GM19035 (cell line): Measurements from ENCODE around the gene LETM1.

Experiments used
- ATAC-seq: cut with Tn5 transposase; IDR thresholded peaks from one replicate; pipeline ENCODE4 v1.9.1; 2021; ENCODE audit not compliant: unreplicated experiment

The LETM1 gene

DNA sequence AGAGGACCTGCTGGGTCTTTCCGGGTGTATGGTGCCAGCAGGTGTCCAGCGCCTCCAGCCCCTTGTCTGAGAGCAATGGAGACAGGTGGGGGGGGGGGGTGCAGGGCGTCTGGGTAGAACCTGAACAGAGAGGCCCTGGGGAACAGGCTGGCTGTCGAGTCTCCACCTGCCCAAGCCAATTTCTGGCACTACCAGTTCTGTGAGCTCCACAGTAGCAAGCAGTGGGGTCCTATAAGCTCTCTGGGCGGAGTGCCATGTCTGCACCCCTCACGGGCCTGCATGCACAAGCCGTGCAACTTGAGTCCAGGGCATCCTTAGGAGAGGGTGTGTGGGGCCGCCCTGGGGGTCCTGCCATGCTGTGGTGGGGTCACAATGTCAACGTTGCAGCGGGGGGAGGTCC, 72.9 kb downstream of the LETM1 start:
- ATAC-seq = no peak

DNA sequence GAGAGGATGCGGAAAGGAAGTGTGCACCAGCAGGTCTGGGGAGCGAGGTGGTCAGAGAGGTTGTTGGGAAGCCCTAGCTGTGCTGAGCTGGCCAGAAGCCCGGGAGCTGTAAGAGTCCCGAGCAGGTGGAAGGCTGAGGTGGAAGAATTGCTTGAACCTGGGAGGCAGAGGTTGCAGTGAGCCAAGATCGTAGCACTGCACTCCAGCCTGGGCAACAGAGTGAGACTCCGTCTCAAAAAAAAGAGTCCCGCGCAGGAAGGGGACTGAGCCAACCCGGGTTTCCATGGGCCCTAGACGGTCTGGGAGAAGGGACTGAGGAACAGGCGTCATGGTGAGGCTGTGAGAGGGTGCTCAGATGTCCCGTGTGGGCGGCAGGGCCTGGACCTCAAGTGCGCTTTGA, 75.5 kb downstream of the LETM1 start:
- ATAC-seq = no peak

DNA sequence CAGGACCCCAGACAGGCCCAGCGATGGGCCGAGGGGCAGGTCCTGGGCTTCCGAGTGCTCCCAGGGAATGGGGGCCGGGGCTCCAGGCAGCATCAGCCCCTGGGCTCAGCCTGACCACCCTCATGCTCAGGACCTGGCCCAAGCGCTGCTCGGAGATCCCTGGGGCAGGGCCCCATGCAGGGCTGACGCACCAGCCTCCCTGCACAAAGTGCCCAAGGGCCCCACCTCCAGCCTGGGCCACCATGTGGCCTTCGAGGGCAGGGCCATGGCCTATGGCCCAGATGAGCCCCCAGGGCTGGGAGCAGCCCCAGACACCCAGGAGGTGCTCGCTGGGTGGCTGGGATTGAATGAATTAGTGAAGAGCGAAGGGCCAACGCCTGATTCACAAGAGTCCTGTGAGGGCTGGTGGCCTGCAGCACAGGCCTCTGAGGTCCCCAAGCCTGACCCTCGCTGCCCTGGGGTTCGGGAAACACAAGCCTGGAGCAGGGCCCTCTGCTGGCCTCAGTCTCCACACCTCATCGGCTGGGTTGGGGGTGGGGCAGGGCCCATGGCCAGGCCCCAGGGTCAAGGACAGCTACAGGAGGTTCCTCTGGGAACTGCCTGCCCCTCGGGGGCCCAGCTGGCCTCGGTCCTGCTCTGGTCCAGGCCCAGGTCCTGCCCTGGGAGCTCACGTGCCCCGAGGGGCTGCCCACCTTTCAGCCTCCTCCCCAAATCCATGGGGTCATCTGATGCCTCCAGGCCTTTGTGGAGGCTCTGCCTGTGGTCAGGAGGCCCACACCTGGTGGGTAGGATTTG, 76.2 kb downstream of the LETM1 start:
- no peak for ATAC-seq

DNA sequence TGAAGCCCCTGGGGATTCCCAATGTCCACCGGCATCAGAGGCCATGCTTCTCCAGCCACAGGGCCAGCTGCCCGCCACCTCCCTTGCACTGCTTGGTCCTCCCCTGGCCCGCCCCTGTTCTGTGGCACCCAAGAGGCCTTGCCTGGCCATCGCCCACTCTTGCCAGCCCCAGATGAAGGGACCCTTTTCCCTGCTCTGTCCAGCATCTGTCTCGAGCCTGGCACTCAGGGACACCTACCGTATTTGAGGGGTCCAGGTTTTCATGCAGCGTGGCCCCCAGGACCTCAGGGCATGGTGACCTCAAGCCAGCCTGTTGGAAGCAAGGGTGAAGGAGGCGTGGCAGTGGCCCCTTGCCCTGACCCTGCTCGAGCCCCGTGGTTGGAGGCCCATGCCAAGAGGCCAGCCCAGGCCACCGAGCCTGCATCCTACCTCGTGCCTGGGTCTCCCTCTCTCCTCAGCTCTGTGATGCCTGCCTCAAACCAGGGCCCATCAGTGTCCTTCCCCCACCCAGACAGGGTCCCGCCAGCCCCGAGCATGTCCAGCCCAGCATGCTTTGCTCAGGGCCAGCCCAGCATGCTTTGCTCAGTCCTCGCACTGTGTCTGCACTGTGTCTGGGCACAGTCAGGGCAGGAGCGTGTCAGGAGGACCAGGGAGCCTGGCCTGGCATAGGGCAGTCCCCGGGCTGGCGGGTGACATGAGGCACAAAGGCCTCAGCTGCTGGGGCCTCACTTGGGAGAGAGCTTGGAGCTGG, 77.1 kb downstream of the LETM1 start:
- ATAC-seq = no peak

DNA sequence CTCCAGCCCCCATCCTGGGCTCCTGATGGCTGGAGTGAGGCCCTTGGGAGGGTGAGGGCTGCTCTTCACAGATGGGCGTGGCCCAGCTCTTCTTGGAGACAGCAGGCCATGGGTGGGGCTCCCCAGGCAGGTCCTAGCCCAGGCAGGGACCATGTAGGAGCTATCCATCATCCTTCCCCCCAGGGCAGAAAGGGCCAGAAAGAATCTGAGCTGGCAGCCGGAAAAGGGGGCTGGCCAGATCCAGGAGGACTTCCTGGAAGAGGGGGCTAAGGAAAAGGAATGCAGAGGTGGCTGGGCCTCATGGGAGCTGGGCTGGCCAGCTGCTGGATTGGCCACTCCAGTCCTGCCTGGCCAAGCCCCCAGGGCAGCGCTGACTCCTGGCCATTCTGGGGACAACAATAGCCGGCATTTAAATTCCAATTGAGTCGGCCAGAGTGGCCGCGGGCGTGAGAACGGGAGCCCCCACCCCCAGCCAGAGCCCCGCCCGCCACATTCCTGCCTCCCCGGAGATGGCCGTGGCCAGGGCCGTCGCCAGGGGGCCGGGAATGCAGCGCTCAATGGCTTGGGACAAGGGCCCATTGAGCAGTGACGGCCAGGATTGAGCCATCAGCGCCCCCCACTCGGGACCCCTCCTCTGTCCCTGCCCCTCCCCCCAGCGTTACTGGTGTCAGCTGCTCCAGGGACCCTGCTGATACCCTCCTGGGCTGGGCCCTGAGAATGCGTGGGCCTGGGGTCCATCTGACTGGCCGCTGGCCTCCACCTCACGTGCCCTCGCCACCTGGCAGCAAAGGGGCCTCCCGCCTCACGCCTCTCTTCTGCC, 77.9 kb downstream of the LETM1 start:
- ATAC-seq = no peak

DNA sequence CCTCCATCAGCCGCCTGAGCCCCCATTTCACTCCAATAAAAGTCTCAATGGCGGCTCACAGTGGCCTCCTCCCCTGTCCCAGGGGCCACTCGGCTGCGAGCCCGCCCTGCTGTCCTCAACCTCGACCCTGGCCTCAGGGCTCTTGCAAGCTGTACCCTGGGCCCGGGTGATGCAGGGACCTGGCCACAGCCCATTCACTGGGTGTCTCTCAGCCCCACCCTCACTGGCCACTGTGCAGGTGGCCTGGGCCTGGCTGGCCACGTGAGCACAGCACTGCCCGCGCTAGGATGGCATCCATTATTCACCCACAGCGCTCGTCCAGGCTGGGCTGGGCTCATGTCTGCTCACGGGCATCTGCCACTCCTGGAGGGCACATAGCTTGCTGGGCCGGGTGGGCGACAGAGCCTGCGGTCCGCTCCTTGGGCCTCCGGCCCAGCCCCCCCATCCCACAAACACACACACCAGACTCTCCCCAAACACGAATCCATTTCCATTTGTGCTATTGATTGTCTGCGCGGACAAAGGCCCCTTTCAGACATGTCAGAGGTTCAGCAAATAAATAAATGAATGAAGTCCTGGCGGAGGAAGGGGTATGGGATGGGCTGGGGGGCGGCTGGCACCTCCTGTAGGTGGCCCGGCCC, 79.3 kb downstream of the LETM1 start:
- ATAC-seq = no peak

DNA sequence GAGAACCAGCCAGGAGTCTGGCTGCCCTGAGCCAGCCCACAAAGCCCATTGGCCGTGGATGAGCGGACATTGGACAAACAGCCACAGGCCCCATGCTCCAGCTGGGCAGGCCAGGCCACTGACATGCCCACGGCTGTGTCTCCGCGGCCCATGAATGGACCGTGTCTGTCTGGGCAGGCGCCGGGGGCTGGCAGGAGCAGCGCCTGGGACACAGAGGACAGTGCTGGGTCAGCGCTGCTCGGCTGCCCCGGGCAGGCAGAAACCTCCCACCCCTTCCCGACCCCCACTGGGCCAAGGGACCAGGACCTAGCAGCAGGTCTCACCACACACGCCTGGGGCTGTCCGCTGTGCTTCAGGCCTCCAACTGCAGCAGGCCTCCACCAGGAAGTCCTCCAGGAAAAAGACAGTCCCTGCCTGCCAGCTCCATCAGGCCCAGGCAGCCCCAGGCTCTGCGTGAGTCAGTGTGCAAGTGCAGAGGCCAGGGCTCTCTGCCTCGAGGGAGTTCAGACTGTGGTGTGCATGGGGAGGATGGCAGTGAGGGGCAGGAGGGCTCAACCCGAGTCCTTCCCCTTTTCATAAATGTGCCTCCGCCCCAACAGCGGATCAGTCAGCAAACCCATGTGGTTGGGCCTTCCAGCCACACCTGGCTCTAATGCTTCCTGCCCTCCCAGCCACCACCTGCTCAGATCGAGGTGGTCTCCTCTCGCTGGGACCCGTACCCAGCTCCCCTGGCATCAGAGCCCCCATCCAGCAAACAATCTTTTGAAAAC, 80.0 kb downstream of the LETM1 start:
- ATAC-seq = no peak

DNA sequence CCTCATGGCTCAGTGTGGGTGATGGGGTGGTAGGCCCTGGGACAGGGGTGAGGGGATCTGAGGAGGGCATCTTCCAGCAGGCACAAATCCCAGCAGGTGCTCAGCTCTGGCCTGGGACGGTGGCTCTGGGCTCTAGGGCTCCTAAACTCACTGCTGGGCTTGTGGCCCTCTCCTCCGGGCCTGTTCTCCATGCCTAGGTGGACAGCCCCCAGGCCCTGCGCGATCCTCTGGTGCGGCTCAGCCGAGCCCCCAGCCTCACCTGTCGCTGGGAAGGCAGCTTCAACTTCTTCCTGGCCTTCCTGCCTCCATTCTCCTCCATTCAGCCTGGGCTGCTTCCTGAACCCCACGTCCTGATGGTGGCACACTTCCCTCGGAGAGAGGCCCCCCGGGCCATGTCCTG, 82.2 kb downstream of the LETM1 start:
- no peak for ATAC-seq

DNA sequence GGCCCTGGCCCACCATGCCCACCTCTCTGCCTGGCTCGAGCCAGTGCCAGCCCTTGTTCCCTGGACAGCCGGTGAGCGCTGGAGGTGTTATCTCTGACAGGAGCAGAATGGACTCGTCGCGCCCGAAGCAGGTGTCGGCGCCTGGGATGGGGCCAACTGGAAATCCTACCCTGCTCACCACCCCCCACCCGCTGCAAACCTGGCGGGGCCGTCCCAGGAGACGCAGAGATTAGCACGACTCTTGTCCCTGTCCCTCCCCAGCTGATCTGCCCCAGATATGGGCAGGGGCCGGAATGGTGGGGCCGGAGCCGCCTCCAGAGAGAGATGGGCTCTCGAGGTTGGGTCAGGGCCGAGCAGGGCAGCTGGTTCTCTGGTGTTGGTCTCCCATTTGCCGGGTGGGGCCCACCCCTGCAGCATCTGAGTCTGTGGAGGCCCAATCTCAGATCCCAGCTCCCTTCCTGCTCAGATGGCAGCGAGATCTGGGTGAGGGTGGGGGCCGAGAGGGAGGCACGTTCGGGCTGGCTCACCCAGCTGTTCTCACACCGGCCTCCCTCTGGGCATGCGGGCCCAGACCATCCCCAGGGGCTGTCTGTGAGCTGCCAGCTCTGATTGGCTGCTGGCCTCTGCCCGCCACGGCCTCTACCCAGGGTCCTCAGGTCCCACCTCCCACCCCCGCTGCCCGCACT, 83.0 kb downstream of the LETM1 start:
- ATAC-seq = no peak

DNA sequence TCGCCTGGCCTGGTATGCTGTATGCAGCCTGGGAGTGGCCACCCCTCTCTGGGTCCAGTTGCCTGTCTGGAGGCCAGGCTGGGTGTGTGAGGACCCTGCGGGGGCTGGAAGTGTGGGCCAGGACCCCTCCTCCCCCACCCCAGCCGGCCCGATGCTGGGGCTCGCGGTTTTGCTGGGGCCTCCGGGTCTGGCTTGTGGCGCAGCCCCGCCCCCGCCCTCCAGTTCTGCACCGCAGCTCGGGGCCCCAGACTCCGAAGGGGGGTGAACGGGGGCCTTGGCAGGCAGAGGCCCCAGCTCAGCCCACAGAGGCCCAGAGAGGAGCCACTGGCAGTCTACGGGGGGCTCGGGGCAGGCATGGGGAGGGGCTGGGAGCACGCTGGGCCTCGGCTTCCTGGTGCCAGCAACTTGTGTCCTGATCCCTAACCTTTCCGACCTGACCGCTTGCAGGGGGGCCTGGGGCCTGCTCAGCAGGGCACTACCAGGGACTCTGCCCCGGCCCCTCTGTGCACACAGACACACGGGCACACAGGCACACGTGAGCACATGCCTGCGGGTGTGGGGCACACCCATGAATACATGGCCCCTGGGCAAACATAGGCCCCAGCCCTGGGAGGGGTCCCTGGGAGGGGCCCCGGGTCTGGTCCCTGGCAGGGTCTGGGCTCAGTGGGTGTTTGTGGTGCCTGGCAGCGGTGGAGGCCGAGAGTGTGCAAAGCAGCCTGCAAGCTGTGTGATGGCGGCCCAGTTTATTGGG, 84.2 kb downstream of the LETM1 start:
- no peak for ATAC-seq

DNA sequence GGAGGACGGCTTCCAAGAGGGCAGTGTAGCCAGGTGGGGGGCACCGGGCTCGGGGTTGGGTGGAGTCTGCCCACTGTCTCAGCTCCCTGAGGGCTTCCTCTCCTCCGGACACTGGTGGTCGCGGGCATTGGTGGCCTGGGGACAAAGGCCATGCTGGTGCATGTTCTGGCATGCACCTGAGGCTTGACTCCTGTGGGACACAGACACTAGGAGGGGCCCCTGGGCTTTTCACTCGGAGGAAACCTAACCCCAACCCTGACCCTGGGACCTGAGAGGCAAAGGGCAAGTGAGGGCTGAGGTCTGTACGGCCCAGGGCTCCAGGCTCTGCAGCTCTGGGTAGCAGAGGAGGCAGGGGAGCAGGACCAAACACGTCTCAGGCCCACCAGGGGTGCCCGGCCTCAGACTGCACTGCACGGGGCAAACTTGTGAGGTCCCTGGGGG, 85.1 kb downstream of the LETM1 start:
- no peak for ATAC-seq

DNA sequence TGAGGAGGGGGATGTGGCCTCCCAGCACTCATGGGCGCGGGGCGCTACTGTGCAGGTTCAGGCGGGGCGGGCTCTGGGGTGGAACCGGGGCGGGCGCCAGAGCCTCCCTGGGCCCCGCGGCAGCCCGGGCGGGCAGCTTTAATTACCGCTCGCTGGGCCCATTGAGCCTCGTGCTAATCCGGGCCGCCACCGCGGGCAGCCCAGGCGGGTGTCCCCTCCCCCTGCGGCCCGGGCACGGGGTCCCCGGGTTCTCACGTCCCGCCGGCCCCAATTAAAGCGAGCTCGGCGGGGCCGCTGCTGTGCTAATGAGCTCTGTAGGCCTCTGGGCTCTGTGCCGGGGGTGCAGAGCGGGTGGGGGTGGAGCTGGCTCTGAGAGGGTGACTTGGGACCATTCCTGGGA, 85.7 kb downstream of the LETM1 start:
- ATAC-seq = no peak

DNA sequence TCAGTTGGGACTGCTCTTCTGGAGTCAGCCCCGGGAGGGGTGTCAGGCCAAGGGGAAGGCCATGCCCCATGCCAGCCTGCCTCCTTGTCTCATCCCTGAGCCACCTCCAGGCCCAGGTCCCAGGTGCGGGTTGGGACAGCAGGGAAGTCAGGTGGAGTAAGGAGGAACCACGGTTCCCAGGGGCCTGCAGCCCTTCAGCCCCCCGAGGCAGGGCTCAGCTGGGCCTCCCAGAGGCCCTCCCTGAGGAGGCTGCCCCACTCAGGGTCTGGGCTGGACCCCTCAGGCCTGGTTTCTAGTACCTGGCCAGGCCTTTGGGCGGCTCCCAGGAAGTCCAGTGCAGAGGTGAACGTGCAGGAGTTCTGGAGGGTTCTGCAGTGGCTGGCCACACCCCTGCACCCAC, 86.3 kb downstream of the LETM1 start:
- no peak for ATAC-seq

DNA sequence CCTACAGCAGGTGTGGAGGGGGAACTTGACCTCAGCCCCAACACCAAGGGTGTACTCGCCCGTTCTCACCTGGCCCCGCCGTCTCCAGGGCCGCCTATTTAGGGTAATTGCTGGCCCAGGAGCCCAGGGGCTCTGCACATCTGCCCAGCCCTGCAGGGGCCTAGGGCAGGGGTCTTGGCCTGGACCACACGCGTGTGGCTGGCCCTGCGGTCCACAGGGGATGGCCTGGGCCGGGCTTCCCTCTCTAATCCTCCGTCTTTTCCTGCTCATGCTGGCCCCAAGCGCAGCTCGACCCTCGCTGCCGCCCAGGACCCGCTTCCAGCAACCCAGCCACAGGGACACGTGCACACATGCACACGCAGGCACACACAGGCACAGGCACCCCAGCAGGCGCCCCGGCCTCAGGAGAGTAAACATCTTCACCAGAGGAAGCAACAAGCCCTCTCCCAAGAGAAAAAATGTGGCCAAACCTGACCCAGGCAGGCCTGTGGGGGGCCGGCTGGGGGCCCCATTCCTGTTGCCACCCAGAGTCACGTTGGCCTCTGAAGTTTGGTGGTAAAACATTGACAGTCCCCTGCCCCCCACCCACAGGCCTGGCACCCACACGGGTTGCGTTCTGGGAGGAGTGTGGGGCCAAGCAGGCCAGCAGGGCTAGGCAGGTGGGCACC, 87.5 kb downstream of the LETM1 start:
- no peak for ATAC-seq

DNA sequence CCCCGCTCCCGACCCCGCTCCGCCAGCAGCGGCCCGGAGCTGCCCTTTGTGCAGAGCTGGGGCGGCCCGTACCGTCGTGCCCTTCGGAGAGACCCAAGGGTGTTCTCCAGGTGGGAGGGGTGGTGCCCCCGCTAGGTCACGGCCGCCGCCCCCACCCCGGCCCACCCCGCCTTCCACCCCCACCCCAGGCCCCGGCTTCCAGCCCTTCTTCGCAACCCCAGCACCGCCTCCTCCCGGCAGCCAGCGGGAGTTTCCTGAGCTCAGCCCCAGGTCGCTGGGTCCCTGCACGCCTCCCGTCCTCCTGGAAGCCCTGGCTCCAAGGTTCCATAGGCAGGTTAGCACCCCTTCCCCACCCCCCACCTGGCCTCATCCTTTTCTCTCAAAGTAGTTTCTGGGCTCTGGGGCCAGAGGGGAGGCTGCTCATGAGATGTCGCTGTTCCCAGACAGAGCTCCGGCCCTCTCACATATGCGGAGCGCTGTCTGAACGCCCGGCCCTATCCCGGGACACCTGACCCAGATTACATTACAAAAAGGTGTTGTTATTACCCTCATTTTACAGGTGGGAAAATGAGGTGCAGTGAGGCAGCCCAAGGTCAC, 88.1 kb downstream of the LETM1 start:
- no peak for ATAC-seq

DNA sequence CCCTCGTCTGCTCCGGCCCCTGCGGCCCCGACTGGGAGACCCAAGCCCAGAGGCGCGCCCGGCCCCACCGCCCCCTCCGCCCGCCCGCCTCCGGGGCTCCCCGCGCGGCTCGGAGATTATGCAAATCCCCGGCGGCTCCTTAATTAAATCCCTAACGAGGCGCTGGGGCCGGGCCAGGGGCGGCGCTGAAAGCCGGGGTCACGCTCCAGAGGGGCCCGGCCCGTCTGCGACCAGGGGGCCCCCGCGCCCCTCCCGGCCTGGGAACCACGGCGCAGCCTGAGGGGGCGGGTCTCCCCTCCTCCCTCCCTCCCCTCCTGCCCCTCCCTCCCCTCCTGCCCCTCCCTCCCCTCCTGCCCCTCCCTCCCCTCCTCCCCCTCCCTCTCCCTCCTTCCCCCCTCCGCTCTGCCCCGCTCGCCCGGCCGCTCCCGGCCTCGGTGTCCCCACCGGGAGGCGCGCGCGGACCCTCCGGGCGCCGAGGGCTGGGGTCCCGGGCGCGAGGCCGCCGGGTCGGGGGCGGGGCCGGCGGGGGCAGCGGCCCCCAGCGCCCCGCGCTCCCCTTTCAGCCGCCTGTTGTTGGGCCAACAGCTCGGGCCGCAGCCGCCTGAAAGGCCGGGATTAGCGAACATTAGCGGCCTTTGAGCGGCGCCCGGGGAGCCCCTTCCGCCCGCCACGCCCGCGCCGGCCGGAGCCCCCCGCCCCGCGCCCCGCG, 88.7 kb downstream of the LETM1 start:
- ATAC-seq = no peak
